Measurements from ENCODE around the gene APPBP2.
"Not testable (repeated sequence)": the region's sequence is repeated elsewhere in the genome, so short reads cannot be mapped to it uniquely, and the experiment has no call there.

The APPBP2 gene

GRCh38 chr17:60430561-60430960, 95.5 kb downstream of the APPBP2 start:
- not testable (repeated sequence) for DNase-seq

GRCh38 chr17:60428491-60428890, 97.6 kb downstream of the APPBP2 start:
- not testable (repeated sequence) for DNase-seq

GRCh38 chr17:60426596-60426995, 99.4 kb downstream of the APPBP2 start:
- no peak for DNase-seq

- no peak for DNase-seq
These were observed 100.4 kb downstream of the APPBP2 start for GRCh38 chr17:60425626-60426025.

GRCh38 chr17:60423865-60424264, 102.2 kb downstream of the APPBP2 start:
- DNase-seq, result no peak

- DNase-seq, result no peak
These were observed 103.8 kb downstream of the APPBP2 start, which contains the start of gene CHCT1 for GRCh38 chr17:60422162-60422665. TSS of gene CHCT1 (plus strand) at chr17:60422489. CDS start at chr17:60422593, 104 bp downstream.

- peak; percentile 56 for DNase-seq
These were observed 104.5 kb downstream of the APPBP2 start for GRCh38 chr17:60421273-60422161.

GRCh38 chr17:60419875-60420274, 106.2 kb downstream of the APPBP2 start:
- not testable (repeated sequence) for DNase-seq

- DNase-seq, result not testable (repeated sequence)
These were observed 107.0 kb downstream of the APPBP2 start for GRCh38 chr17:60419003-60419402.

GRCh38 chr17:60416368-60416925, 109.6 kb downstream of the APPBP2 start:
- no peak for DNase-seq

- no peak for DNase-seq
These were observed 110.9 kb downstream of the APPBP2 start for GRCh38 chr17:60415146-60415545.

GRCh38 chr17:60412701-60413100, 113.3 kb downstream of the APPBP2 start:
- DNase-seq, result no peak

- DNase-seq, result no peak
These were observed 116.0 kb downstream of the APPBP2 start for GRCh38 chr17:60410001-60410400.

GRCh38 chr17:60406887-60407286, 119.2 kb downstream of the APPBP2 start:
- DNase-seq, result no peak

- DNase-seq, result no peak
These were observed 122.1 kb downstream of the APPBP2 start for GRCh38 chr17:60403962-60404361.

- no peak for DNase-seq
These were observed 122.6 kb downstream of the APPBP2 start for GRCh38 chr17:60403523-60403810.

- no peak for DNase-seq
These were observed 124.2 kb downstream of the APPBP2 start for GRCh38 chr17:60401819-60402218.

- DNase-seq, result no peak
These were observed 127.6 kb downstream of the APPBP2 start for GRCh38 chr17:60398227-60398959.

GRCh38 chr17:60396412-60396811, 129.6 kb downstream of the APPBP2 start:
- no peak for DNase-seq

GRCh38 chr17:60395508-60396065, 130.5 kb downstream of the APPBP2 start:
- no peak for DNase-seq

GRCh38 chr17:60393840-60394723, 132.0 kb downstream of the APPBP2 start:
- no peak for DNase-seq

All from effector CD8-positive, alpha-beta T cell (primary cell).